Peyer's patch (tissue), 4 donors: ENCODE measurements around the gene CREG1. TPM values are rescaled to one million over a fixed set of nuclear protein-coding genes. Genes with fewer than 3 reads are reported as not detected.

Experiments
- DNase-seq, 3 donors: peaks; one replicate each; pipeline ENCODE4 v3.0.0-alpha.2; 2017 to 2019
- H3K27ac ChIP-seq, 4 donors: fragments of 200-600 bp; sonication (generic); one replicate each; pipeline ENCODE4 v1.5.1; 2016 to 2019
- H3K27me3 ChIP-seq, 2 donors: fragments of 200-600 bp; sonication (generic); one replicate each; pipeline ENCODE4 v1.5.1; 2019
- H3K36me3 ChIP-seq, 3 donors: fragments of 200-600 bp; sonication (generic); one replicate each; pipeline ENCODE4 v1.5.1; 2016 to 2019
- H3K4me1 ChIP-seq, 4 donors: fragments of 200-600 bp; sonication (generic); one replicate each; pipeline ENCODE4 v1.5.1; 2016 to 2019
- H3K4me3 ChIP-seq, 4 donors: fragments of 200-600 bp; sonication (generic); 1 replicate in 3 of 4; 2 replicates in 1 of 4; pipeline ENCODE4 v1.5.1; 2016 to 2019; ENCODE audit warnings: mild to moderate bottlenecking in 1 of 4
- H3K9me3 ChIP-seq, 4 donors: fragments of 200-600 bp; sonication (generic); one replicate each; pipeline ENCODE4 v1.5.1; 2016 to 2019; ENCODE audit warnings: mild to moderate bottlenecking in 1 of 4
- CTCF ChIP-seq, 6 experiments: fragments of 450-650 bp in 4 of 6; fragments of 200-600 bp in 2 of 6; sonication (generic) in 1 of 6; IDR thresholded peaks; one replicate each; pipeline ENCODE4 v1.5.1; 2017 to 2019; ENCODE audit warnings: antibody characterized with exemption in 6 of 6, mild to moderate bottlenecking in 3 of 6, moderate library complexity in 1 of 6
- POLR2A ChIP-seq, 2 donors: fragments of 450-650 bp; IDR thresholded peaks; one replicate each; pipeline ENCODE4 v1.5.1; 2017; ENCODE audit warnings: antibody characterized with exemption in 2 of 2, mild to moderate bottlenecking in 2 of 2, moderate library complexity in 2 of 2
- total RNA-seq, 4 donors: library from RNA; depleted of rRNA; stranded (reverse); fragments of >200 nt; gene quantifications; one replicate each; pipeline ENCODE4 v1.1.0, GENCODE V29; 2016

CREG1 gene
- total RNA-seq, 4 donors from 2014 or later, result 50.3 to 80.3 (median 67.6) TPM

GRCh38 chr1:167543199-167543990 lies 10.2 kb downstream of the CREG1 start:
- TF ChIP-seq CTCF (IDR thresholded peaks at IDR 0.05) (no peak), POLR2A (IDR thresholded peaks at IDR 0.05) (no peak)
- DNase-seq, result no peak

GRCh38 chr1:167542109-167543032 lies 11.2 kb downstream of the CREG1 start:
- Histone ChIP-seq H3K9me3 (no peaks in the 10 kb centered on the region), H3K36me3 (peaks cover 0 to 17% (median 0%) of the 10 kb centered on the region in 3 donors), H3K4me1 (no peaks in the 10 kb centered on the region), H3K27me3 (no peaks in the 10 kb centered on the region), H3K27ac (peak overlapping the region in 1 of 4 donors; percentile 22), H3K4me3 (no peak overlapping the region)
- DNase-seq, result no peak
- no peak for TF ChIP-seq CTCF (IDR thresholded peaks at IDR 0.05)
- no peak for TF ChIP-seq POLR2A (IDR thresholded peaks at IDR 0.05)

More at GRCh38 chr1:167543199-167543990, 10.2 kb downstream of the CREG1 start:
- Histone ChIP-seq H3K9me3 (no peaks in the 10 kb centered on the region), H3K4me1 (no peaks in the 10 kb centered on the region), H3K36me3 (peaks cover 0 to 17% (median 0%) of the 10 kb centered on the region in 3 donors), H3K27ac (no peak overlapping the region), H3K4me3 (no peak overlapping the region), H3K27me3 (no peaks in the 10 kb centered on the region)

- Histone ChIP-seq H3K4me1 (no peaks in the 10 kb centered on the region), H3K27me3 (no peaks in the 10 kb centered on the region), H3K27ac (no peak overlapping the region), H3K9me3 (no peaks in the 10 kb centered on the region), H3K36me3 (peaks cover 0 to 17% (median 0%) of the 10 kb centered on the region in 3 donors), H3K4me3 (no peak overlapping the region)
- DNase-seq, result no peak
- TF ChIP-seq POLR2A (IDR thresholded peaks at IDR 0.05) (no peak), CTCF (IDR thresholded peaks at IDR 0.05) (no peak)
Observed at GRCh38 chr1:167541610-167542009, 12.0 kb downstream of the CREG1 start.

DNA sequence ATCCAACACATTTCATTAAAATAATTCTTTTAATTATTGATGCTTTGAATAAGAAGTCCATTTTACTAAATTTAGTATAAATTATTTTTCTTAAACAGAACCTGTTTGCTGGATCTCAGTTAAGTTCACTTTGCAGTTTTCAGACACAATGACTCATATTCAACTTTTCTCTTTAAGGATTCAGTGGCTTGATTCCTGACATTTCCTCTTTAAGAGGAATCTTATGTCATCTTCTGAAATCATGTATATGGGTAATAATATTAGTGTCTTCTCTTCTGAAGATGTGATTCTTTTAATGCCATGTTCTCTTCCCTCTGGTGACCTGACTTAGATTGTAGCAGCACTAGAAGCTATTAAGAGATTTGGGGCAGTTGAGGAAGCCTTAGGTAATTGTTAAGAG lies 12.6 kb downstream of the CREG1 start:
- Histone ChIP-seq H3K36me3 (peaks cover 0 to 16% (median 0%) of the 10 kb centered on the region in 3 donors), H3K4me1 (no peaks in the 10 kb centered on the region), H3K27ac (no peak overlapping the region), H3K4me3 (no peak overlapping the region), H3K27me3 (no peaks in the 10 kb centered on the region), H3K9me3 (no peaks in the 10 kb centered on the region)
- no peak for DNase-seq
- no peak for TF ChIP-seq CTCF (IDR thresholded peaks at IDR 0.05)
- TF ChIP-seq POLR2A (IDR thresholded peaks at IDR 0.05), result no peak

DNA sequence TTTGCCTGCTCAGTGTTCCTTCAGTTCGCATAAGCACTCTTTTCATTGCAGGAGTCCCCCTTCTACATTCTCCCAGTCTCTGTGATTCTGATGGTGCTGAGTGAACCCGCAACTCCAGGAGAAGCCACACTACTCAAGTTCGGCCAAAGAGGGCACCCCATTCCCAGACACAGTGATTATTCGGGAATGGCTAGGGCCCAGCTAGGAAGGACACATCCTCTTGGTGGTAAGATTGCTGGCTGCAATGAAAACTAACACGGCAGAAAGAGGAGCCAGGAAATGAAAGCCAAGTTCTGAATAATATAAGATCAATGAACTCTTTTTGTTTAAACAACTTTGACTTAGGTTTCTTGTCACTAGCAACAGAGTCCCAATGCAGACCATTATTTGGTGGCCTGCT lies 14.9 kb downstream of the CREG1 start:
- no peaks in the 10 kb centered on the region for H3K36me3 ChIP-seq
- H3K4me1 ChIP-seq, result peaks cover 0 to under 1% (median 0%) of the 10 kb centered on the region in 4 donors
- no peaks in the 10 kb centered on the region for H3K9me3 ChIP-seq
- H3K27me3 ChIP-seq, result no peaks in the 10 kb centered on the region
- DNase-seq, result no peak
- H3K27ac ChIP-seq, result no peak overlapping the region
- H3K4me3 ChIP-seq, result no peak overlapping the region
- TF ChIP-seq POLR2A (IDR thresholded peaks at IDR 0.05), result no peak
- TF ChIP-seq CTCF (IDR thresholded peaks at IDR 0.05), result no peak
